Measurements from ENCODE around the gene ADARB2. TPM values are rescaled to one million over a fixed set of nuclear protein-coding genes. Genes with fewer than 3 reads are reported as not detected.
A peak's percentile ranks its signal among the peaks of the same experiment; 100 is the strongest.

Gene ADARB2
- total RNA-seq, 1 donor from 2014 or later, result not detected

DNA sequence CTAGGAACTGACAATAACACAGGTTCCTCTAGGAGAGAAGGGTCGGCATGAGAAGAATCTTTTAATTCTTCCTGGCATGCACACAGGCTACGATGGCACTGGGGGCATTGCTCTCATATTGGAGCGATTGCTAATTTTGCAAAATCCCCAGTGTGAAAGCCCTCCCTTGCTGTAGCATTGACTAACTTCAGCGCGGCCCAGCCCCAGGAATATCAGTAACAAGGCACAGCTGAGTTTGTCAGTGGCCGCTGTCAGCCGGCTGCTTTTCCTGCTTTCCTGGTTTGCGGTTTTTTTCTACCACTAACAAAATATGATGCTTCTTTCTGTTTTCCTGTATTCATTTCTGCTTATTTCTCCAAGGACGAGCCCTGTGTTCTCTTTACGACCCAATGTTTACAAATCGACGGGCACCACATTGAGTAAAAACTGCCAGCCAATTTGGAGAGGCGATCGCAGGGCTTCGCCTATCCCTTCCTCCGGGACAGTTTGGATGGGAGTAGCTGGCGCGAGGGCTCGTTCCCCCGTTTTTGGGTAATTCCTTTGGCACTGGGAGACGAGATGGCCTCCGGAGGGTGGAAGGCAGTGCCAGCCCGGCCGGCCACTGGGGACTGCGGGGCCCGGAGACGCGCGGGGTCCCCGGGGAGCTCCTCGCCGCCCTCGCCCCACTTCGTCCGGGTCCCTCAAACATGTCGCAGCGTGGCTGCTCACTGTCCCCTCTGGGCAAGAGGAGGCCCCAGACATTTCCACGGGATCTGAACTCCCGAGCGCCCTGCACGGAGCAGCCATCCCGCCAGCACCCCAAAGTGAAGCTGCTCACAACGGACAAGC, 967 bp downstream of the ADARB2 start:
- no peak for DNase-seq (ENCODE audit: low spot score)

- no peak for DNase-seq (ENCODE audit: low spot score)
These were observed 1.8 kb downstream of the ADARB2 start for GRCh38 chr10:1735562-1735961.

GRCh38 chr10:1734288-1734687, 3.0 kb downstream of the ADARB2 start:
- no peak for DNase-seq (ENCODE audit: low spot score)

DNA sequence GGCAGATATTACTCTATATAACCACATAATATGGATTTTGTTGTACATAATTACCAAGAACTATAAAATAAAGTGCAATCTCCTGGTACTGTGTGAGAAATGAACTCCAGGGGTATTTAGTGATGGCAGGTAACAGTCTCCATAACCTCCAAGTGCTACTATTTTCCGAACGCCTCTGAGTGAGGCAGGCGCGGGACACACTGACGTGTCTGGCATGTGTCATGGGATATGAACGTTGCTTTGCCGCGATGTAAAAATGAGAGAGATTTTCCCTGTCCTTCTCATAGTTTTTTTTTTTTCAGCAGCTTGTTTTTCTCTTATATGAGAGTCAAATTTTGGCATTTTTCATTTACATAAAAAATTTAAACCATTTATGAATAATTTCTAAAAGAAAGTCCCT, 3.6 kb downstream of the ADARB2 start:
- no peak for DNase-seq (ENCODE audit: low spot score)

DNA sequence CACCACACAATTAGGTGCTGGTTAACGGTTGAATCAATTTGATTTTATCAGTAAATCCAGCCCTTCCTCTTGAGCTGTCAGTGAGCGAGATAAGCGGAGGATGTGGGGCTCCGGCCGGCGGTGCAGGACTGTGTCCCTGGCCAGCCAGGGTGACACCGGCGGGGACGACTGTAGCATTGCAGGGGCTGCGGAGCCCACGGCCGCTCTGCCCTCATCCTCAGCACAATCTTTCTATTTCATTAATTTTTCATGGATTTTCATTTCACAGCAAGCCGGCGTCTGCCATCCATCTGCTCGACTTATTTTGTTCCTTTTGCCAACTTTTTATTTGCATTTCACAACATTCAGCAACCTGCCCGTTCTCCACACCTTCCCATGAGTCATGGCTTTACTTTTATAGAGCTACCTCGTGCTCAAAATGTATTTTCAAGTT, 4.7 kb downstream of the ADARB2 start:
- no peak for DNase-seq (ENCODE audit: low spot score)

DNA sequence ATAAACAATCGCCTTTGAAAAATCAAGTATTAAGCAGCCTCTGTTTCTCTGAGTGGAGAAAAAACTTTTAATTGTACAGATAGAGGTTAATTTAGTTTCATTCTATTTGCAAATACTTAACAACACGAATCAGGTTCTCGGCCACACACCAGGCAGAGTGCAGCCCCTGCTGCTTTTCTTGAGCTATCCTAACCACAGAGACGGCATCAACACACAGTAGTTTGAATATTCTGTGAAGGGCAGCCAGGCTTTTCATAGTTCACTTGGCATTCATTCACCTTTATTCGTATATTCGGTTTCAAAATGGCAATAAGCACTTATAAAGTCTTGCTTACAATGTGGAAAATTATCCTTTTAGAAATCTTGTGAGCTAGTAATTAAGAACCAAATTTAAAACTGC, 5.7 kb downstream of the ADARB2 start:
- no peak for DNase-seq (ENCODE audit: low spot score)

- DNase-seq (ENCODE audit: low spot score), result no peak
These were observed 7.6 kb downstream of the ADARB2 start for GRCh38 chr10:1729751-1730150.

DNA sequence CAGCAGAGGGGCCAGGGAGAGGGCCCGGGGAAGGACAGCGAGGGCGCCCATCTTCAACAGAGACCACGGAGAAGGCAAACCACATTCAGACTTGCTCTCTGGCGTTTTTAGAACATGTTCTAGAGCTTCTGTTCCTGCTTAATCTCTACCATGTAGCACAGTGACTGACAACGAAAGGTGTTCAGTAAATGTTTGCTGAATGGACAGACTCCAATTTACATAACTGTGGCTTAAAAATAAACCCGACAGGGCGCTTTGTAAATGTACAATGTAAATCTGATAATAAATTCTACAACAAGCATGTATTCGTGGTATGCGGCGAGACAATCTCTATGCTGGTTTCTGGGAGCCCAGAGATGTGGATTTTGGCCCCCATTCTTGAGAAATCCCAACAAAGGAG, 10.5 kb downstream of the ADARB2 start:
- no peak for DNase-seq (ENCODE audit: low spot score)

DNA sequence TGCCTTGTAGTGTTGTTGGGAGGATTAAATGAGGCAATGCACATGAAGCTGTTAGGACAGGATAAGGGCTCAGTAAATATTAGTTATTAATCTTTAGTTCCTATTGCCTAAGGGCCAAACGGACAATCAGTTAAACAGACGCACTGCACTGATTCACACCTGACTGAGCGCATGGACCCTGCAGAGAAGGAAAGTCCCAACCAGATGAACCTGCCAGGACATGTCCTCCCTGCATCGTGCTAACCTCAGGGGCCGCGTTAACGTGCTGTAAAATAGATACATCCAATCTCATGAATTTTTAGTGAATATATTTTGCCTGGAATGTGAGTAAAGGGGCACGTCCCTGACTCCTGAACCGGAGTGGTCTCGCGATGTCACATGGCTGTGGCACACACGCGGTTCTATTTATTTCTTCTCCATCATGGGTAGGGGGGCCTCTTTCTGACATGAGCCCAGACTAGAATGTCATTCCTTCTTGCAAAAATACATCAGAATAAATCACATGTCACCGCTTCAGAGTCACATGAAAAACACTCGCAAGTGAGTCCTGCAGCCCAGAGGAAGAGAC, 12.3 kb downstream of the ADARB2 start:
- DNase-seq (ENCODE audit: low spot score), result peak; percentile 6

DNA sequence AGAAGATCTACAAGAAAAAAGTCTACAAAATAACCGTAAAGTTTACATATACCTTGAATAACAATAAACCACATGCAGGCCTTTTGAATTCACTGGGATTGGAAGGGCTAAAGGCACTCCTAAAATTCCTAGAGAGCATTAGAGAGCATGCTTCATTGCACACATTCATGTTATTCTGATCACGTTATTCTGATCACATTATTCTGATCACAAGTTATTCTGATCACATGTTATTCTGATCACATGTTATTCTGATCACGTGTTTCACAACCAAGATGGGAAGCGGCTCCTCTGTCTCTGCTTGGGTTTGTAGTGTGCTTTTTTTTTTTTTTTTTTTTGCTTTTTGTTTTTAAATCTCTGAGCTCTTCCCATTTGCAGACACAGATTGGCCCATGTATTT, 20.5 kb downstream of the ADARB2 start:
- no peak for DNase-seq (ENCODE audit: low spot score)

DNA sequence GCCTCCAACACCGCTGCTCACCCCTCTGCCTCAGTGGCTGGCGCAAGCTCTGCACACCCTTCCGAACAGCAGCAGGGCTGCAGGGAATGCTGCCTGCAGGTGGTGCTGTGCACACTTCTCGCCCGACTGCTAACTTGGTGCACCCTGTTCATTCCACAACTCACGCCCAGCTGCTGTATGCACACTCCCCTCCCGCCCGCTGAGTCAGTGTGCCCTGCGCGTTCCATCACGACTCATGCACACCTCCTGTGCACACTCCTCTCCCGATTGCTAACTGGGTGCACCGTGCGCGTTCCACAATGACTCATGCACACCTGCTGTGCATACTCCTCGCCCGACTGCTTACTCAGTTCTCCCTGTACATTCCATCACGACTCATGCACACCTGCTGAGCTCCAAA, 21.5 kb downstream of the ADARB2 start:
- no peak for DNase-seq (ENCODE audit: low spot score)

- no peak for DNase-seq (ENCODE audit: low spot score)
These were observed 24.2 kb downstream of the ADARB2 start for GRCh38 chr10:1712944-1713671.

GRCh38 chr10:1712314-1712713, 25.0 kb downstream of the ADARB2 start:
- DNase-seq (ENCODE audit: low spot score), result no peak

DNA sequence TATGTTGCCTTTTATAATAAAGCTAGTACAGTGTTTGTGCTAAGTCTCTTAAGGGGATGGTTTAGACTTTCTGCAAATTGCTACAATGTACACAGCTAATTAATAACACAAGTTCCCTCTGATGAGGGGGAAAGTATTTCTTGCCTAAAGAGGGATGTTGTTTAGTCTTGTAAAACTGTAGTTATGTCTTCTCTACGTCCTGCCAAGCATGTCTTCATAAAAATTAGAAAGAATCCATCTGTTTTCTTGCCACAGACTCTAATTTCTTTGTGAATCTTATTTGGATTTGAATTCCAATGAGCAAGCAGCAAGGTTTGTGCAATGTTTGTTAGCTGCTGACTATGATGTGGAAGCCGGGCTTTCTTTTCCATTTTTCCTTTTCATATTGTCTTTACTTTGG, 28.2 kb downstream of the ADARB2 start:
- no peak for DNase-seq (ENCODE audit: low spot score)

GRCh38 chr10:1708746-1709145, 28.6 kb downstream of the ADARB2 start:
- DNase-seq (ENCODE audit: low spot score), result no peak

GRCh38 chr10:1706711-1707110, 30.6 kb downstream of the ADARB2 start:
- no peak for DNase-seq (ENCODE audit: low spot score)

DNA sequence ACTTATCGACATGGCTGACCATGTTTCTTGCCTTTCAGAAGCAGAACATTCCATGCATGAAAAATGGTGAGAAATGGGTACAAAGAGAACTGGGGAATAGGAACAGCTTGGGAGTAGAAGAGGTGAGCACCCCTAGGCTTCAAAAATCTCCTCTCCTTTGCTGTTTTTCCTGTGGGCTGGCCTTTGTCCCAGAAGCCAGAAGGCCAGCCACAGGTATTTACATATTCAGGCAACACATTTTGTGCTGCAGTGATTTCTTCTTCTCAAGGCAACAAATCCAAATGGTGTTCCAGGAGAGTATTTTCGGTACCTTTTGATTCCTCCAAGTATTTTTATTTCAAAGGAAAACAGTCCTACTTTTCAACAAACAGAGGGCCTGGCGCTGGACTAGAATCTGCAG, 31.1 kb downstream of the ADARB2 start:
- no peak for DNase-seq (ENCODE audit: low spot score)

DNA sequence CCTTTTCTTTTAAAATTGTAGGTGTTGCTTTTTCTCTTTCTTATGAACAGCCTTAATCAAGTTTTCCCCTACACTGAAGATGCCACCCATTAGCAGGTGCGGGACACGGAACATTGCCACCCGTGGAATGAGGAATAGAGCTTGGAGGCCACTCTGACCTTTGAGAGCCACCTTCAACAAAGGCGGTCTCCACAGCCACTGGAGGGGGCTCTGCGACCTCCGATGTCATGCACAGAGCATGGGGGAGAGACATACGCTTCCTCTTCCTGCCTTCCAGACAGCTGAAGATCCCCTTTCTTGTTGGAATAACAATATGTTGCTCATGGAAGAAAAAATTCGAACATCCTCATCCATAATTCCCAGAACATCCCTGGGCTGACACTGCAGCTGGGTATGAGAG, 39.1 kb downstream of the ADARB2 start:
- DNase-seq (ENCODE audit: low spot score), result no peak

GRCh38 chr10:1696106-1696505, 41.2 kb downstream of the ADARB2 start:
- DNase-seq (ENCODE audit: low spot score), result no peak

DNA sequence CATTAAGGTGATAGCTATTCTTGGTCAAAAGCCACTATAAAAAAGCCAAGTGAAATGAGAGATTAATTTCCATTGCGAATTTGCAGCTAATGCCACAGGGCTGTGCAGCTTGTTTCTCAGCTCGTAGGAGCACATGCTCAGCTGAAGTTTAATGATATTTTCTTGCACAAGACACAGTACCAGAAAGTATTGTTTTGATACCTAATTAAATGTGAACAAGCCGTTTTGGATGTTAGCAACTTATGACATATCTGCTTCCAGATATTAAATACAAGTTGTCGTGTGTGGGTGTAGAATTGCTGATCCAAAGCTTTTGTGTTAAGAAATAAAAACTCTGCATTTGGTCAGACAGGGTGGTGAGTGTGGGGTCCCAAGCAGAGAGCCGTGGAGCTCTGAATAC, 47.2 kb downstream of the ADARB2 start:
- no peak for DNase-seq (ENCODE audit: low spot score)

DNA sequence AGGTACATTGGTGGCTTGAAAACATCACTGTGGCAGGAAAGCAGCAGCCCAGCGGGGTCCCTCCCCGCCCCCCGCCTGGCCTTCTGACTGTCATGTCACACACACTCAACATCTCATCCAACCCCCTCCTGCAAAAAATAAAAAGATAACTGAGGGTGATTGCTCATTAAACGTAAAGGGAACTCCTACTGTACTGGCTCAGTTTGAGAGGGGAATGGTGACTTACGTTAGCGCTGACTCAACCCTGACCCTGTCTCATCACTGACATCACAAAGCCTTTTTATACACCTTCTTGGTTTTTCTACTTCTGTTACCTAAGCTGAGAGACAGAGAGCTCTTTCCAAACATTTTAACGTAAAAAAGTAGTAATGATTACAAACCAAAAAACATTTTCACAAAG, 48.8 kb downstream of the ADARB2 start:
- no peak for DNase-seq (ENCODE audit: low spot score)

DNA sequence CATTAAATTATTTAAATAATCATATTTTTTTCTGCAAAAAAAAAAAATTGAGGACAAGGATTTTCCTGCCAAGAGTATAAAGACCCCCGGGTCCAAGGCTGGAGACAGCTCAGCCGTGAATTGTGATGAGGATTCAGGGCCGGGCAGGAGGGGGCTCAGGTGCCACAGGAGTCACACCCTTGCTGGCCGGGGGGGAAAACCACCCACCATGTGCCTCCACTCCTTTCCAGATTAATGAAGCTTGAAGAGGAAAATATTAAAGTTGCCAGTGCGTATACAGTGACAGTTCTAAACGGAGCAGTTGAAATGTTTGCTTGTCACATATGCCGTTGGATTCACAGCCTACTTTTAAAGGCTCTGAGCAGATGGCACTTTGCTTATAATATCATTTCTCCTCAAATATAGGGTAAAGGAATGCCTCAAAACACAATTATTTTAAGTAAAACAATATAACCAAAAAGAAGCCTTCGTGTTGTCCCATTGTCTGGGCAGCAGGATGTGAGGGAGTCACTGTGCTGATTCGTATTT, 49.6 kb downstream of the ADARB2 start:
- no peak for DNase-seq (ENCODE audit: low spot score)

DNA sequence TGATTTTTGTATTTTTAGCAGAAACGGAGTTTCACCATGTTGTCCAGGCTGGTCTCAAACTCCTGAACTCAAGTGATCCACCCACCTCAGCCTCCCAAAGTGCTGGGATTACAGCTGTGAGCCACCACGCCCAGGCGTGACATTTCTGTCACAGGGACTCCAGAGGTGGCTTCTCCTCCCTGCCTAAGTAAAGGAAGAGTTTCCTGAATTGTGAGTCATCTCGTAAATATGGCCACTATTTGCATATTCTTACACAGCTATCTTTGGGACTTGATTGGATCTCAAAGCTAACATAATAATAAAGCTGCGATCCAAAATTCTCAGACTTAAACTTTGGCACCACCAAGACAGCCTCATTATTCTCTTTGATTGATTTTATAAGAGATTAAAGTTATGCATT, 50.1 kb downstream of the ADARB2 start:
- DNase-seq (ENCODE audit: low spot score), result no peak

All from umbilical cord (tissue), 2 donors.